BE2C (cell line): ENCODE results near the gene TNFRSF19.

Source experiments
- DNase-seq: peaks from one replicate; pipeline ENCODE4 v3.0.0-alpha.2; 2020
- H3K27me3 ChIP-seq: fragments of 250-450 bp; sonication (Bioruptor Pico); 2 replicates; pipeline ENCODE4 v1.5.1; 2020; ENCODE audit warnings: mild to moderate bottlenecking
- H3K36me3 ChIP-seq: fragments of 250-450 bp; sonication (Bioruptor Pico); 2 replicates; pipeline ENCODE4 v1.5.1; 2020; ENCODE audit warnings: mild to moderate bottlenecking
- H3K4me1 ChIP-seq: fragments of 250-450 bp; sonication (Bioruptor Pico); 2 replicates; pipeline ENCODE4 v1.5.1; 2020
- H3K4me3 ChIP-seq: 2 replicates; pipeline ENCODE4 v1.5.1; 2011; ENCODE audit warnings: low read depth, low read length
- H3K9me3 ChIP-seq: fragments of 250-450 bp; sonication (Bioruptor Pico); 2 replicates; pipeline ENCODE4 v1.5.1; 2020
- CTCF ChIP-seq: IDR thresholded peaks from 2 replicates; pipeline ENCODE4 v1.5.1; 2012; ENCODE audit warnings: mild to moderate bottlenecking, low read depth, low read length

The TNFRSF19 gene

GRCh38 chr13:23618341-23618740 is 48.1 kb downstream of the TNFRSF19 start:
- H3K36me3 ChIP-seq: no peaks in the 10 kb centered on the region
- no peak for TF ChIP-seq CTCF
- no peak overlapping the region for H3K4me3 ChIP-seq
- DNase-seq: no peak
- H3K27me3 ChIP-seq: no peaks in the 10 kb centered on the region
- H3K4me1 ChIP-seq: peaks cover 10% of the 10 kb centered on the region; the same call in 1 of the 2 replicates
- H3K9me3 ChIP-seq: no peaks in the 10 kb centered on the region

GRCh38 chr13:23619068-23619855 is 49.0 kb downstream of the TNFRSF19 start:
- DNase-seq: no peak
- peaks cover 10% of the 10 kb centered on the region; the same call in 1 of the 2 replicates for H3K4me1 ChIP-seq
- no peak for TF ChIP-seq CTCF
- H3K27me3 ChIP-seq: no peaks in the 10 kb centered on the region
- H3K9me3 ChIP-seq: no peaks in the 10 kb centered on the region
- no peaks in the 10 kb centered on the region for H3K36me3 ChIP-seq
- H3K4me3 ChIP-seq: no peak overlapping the region

- H3K36me3 ChIP-seq: no peaks in the 10 kb centered on the region
- no peaks in the 10 kb centered on the region for H3K27me3 ChIP-seq
- H3K4me3 ChIP-seq: no peak overlapping the region
- no peak for TF ChIP-seq CTCF
- H3K4me1 ChIP-seq: peaks cover 10% of the 10 kb centered on the region; the same call in 1 of the 2 replicates
- no peaks in the 10 kb centered on the region for H3K9me3 ChIP-seq
- DNase-seq: no peak
Measured at GRCh38 chr13:23620211-23620610, 50.0 kb downstream of the TNFRSF19 start.

- Histone ChIP-seq H3K36me3 (no peaks in the 10 kb centered on the region), H3K4me1 (peaks cover 10% of the 10 kb centered on the region; the same call in 1 of the 2 replicates), H3K9me3 (no peaks in the 10 kb centered on the region), H3K4me3 (no peak overlapping the region), H3K27me3 (no peaks in the 10 kb centered on the region)
- DNase-seq: no peak
- no peak for TF ChIP-seq CTCF
Measured at GRCh38 chr13:23620613-23621315, 50.6 kb downstream of the TNFRSF19 start.

- H3K4me1 ChIP-seq: peaks cover 10% of the 10 kb centered on the region; the same call in 1 of the 2 replicates
- H3K9me3 ChIP-seq: no peaks in the 10 kb centered on the region
- no peaks in the 10 kb centered on the region for H3K36me3 ChIP-seq
- DNase-seq: no peak
- H3K4me3 ChIP-seq: no peak overlapping the region
- TF ChIP-seq CTCF: no peak
- H3K27me3 ChIP-seq: no peaks in the 10 kb centered on the region
Measured at GRCh38 chr13:23621316-23621645, 51.1 kb downstream of the TNFRSF19 start.

GRCh38 chr13:23622985-23623384 is 52.8 kb downstream of the TNFRSF19 start:
- Histone ChIP-seq H3K4me3 (no peak overlapping the region), H3K9me3 (no peaks in the 10 kb centered on the region), H3K4me1 (peaks cover 4% of the 10 kb centered on the region; the same call in 1 of the 2 replicates), H3K27me3 (no peaks in the 10 kb centered on the region), H3K36me3 (no peaks in the 10 kb centered on the region)
- no peak for TF ChIP-seq CTCF
- DNase-seq: no peak
